ENCODE measurements around the gene TMED8. TPM values are rescaled to one million over a fixed set of nuclear protein-coding genes. Genes with fewer than 3 reads are reported as not detected.

The TMED8 gene
- total and polyA plus RNA-seq, 2 of the 13 experiments (the other 11 are each of a cell fraction or from before 2014, with no cell fraction given), result 6.0 to 11.7 TPM

- TF ChIP-seq PHF21A (CRISPR knock-in tag; IDR thresholded peaks at IDR 0.05) (no peak), ZNF263 (CRISPR knock-in tag; IDR thresholded peaks at IDR 0.05) (0 out of 2 replicates have a peak, but pooled peaks have one; percentile 21), YY1 (IDR thresholded peaks at IDR 0.05; ENCODE audit: insufficient read depth, insufficient replicate concordance, low read depth, low read length) (no peak), HNF4A (CRISPR knock-in tag; IDR thresholded peaks at IDR 0.05) (peak; percentile 53), JDP2 (CRISPR knock-in tag; IDR thresholded peaks at IDR 0.05; ENCODE audit: borderline replicate concordance) (no peak), MTA3 (CRISPR knock-in tag; IDR thresholded peaks at IDR 0.05) (no peak), ZNF292 (CRISPR knock-in tag; IDR thresholded peaks at IDR 0.05; ENCODE audit: borderline replicate concordance, low read depth) (no peak), ZNF83 (CRISPR knock-in tag; IDR thresholded peaks at IDR 0.05; ENCODE audit: borderline replicate concordance) (no peak), ZNF354B (CRISPR knock-in tag; IDR thresholded peaks at IDR 0.05) (no peak), RCOR2 (CRISPR knock-in tag; IDR thresholded peaks at IDR 0.05) (0 out of 2 replicates have a peak, but pooled peaks have one; percentile 20), HMGA1 (CRISPR knock-in tag; conservative IDR thresholded peaks at IDR 0.05) (no peak), ZBED4 (CRISPR knock-in tag; IDR thresholded peaks at IDR 0.05; ENCODE audit: borderline replicate concordance) (no peak), CREBL2 (CRISPR knock-in tag; IDR thresholded peaks at IDR 0.05; ENCODE audit: borderline replicate concordance) (no peak)
- TF ChIP-seq, protein P1, sequence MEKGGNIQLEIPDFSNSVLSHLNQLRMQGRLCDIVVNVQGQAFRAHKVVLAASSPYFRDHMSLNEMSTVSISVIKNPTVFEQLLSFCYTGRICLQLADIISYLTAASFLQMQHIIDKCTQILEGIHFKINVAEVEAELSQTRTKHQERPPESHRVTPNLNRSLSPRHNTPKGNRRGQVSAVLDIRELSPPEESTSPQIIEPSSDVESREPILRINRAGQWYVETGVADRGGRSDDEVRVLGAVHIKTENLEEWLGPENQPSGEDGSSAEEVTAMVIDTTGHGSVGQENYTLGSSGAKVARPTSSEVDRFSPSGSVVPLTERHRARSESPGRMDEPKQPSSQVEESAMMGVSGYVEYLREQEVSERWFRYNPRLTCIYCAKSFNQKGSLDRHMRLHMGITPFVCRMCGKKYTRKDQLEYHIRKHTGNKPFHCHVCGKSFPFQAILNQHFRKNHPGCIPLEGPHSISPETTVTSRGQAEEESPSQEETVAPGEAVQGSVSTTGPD (CRISPR knock-in tag; IDR thresholded peaks at IDR 0.05), result 0 out of 2 replicates have a peak, but pooled peaks have one; percentile 35
- TF ChIP-seq, protein P2, sequence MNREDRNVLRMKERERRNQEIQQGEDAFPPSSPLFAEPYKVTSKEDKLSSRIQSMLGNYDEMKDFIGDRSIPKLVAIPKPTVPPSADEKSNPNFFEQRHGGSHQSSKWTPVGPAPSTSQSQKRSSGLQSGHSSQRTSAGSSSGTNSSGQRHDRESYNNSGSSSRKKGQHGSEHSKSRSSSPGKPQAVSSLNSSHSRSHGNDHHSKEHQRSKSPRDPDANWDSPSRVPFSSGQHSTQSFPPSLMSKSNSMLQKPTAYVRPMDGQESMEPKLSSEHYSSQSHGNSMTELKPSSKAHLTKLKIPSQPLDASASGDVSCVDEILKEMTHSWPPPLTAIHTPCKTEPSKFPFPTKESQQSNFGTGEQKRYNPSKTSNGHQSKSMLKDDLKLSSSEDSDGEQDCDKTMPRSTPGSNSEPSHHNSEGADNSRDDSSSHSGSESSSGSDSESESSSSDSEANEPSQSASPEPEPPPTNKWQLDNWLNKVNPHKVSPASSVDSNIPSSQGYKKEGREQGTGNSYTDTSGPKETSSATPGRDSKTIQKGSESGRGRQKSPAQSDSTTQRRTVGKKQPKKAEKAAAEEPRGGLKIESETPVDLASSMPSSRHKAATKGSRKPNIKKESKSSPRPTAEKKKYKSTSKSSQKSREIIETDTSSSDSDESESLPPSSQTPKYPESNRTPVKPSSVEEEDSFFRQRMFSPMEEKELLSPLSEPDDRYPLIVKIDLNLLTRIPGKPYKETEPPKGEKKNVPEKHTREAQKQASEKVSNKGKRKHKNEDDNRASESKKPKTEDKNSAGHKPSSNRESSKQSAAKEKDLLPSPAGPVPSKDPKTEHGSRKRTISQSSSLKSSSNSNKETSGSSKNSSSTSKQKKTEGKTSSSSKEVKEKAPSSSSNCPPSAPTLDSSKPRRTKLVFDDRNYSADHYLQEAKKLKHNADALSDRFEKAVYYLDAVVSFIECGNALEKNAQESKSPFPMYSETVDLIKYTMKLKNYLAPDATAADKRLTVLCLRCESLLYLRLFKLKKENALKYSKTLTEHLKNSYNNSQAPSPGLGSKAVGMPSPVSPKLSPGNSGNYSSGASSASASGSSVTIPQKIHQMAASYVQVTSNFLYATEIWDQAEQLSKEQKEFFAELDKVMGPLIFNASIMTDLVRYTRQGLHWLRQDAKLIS (CRISPR knock-in tag; IDR thresholded peaks at IDR 0.05), result no peak
Observed at GRCh38 chr14:77324816-77325745, 51.8 kb downstream of the TMED8 start (continued).
